ENCODE data around the gene GDF2.

GDF2 gene

GRCh38 chr10:47368431-47369180 lies 46.4 kb downstream of the GDF2 start:
- peak; percentile 29 for DNase-seq (ENCODE audit: low spot score)

- peak; percentile 20 for DNase-seq (ENCODE audit: low spot score)
Measured at GRCh38 chr10:47369251-47369894, 47.1 kb downstream of the GDF2 start.

GRCh38 chr10:47370015-47370767 lies 47.9 kb downstream of the GDF2 start:
- DNase-seq (ENCODE audit: low spot score) = peak; percentile 30

GRCh38 chr10:47370878-47371277 lies 48.6 kb downstream of the GDF2 start:
- peak; percentile 17 for DNase-seq (ENCODE audit: low spot score)

- peak; percentile 12 for DNase-seq (ENCODE audit: low spot score)
Measured at GRCh38 chr10:47371629-47372485, 49.6 kb downstream of the GDF2 start.

- DNase-seq (ENCODE audit: low spot score) = peak; percentile 23
Measured at GRCh38 chr10:47372726-47373125, 50.5 kb downstream of the GDF2 start.

GRCh38 chr10:47374611-47375536 lies 52.6 kb downstream of the GDF2 start:
- DNase-seq (ENCODE audit: low spot score) = peak; percentile 15

- peak; percentile 30 for DNase-seq (ENCODE audit: low spot score)
Measured at GRCh38 chr10:47376522-47377220, 54.4 kb downstream of the GDF2 start.
